ENCODE results near the gene GLRA1. TPM values are rescaled to one million over a fixed set of nuclear protein-coding genes. Genes with fewer than 3 reads are reported as not detected.
"Not testable (repeated sequence)": the region's sequence is repeated elsewhere in the genome, so short reads cannot be mapped to it uniquely, and the experiment has no call there.

The GLRA1 gene
- total RNA-seq, 1 donor, result not detected

DNA sequence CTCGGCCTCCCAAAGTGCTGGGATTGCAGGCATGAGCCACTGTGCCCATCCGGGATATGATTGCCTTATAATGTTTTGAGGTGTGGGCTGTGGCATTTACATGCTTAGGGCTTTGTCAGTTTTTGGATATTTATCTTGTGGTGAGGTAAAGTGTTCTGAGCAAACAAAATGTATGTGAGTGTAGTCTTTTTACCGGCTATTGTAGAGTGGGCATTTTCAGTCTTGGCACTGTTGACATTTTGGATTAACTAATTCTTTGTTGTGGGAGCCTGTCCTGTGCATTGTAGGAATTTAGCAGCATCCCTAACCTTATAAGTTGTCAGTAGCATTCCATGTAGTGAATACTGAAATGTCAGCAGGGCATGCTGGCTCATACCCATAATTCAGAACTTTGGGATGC lies 131.3 kb downstream of the GLRA1 start:
- no peak for DNase-seq (ENCODE audit: low read depth)
- TF ChIP-seq, protein P1, sequence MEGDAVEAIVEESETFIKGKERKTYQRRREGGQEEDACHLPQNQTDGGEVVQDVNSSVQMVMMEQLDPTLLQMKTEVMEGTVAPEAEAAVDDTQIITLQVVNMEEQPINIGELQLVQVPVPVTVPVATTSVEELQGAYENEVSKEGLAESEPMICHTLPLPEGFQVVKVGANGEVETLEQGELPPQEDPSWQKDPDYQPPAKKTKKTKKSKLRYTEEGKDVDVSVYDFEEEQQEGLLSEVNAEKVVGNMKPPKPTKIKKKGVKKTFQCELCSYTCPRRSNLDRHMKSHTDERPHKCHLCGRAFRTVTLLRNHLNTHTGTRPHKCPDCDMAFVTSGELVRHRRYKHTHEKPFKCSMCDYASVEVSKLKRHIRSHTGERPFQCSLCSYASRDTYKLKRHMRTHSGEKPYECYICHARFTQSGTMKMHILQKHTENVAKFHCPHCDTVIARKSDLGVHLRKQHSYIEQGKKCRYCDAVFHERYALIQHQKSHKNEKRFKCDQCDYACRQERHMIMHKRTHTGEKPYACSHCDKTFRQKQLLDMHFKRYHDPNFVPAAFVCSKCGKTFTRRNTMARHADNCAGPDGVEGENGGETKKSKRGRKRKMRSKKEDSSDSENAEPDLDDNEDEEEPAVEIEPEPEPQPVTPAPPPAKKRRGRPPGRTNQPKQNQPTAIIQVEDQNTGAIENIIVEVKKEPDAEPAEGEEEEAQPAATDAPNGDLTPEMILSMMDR (IDR thresholded peaks at IDR 0.05; ENCODE audit: insufficient read depth, low read length), result no peak
- H3K4me3 ChIP-seq (ENCODE audit: low read depth, low read length), result no peak overlapping the region

DNA sequence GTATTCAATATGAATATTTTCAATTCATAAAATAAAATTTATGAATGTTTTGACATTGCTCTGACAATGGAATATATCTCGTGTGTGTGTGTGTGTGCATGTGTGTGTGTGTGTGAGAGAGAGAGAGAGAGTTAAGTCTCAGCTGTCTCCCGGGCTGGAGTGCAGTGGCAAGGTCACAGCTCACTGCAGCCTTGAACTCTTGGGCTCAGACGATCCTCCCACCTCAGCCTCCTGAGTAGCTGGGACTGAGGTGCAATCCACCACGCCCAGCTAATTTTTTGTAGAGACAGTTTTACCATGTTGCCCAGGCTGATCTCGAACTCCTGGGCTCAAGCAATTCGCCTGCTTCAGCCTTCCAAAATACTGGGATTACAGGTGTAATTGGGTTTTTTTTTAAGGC lies 136.8 kb downstream of the GLRA1 start:
- no peak for DNase-seq (ENCODE audit: low read depth)
- TF ChIP-seq, protein P1 (IDR thresholded peaks at IDR 0.05; ENCODE audit: insufficient read depth, low read length), result no peak
- H3K4me3 ChIP-seq (ENCODE audit: low read depth, low read length), result no peak overlapping the region

DNA sequence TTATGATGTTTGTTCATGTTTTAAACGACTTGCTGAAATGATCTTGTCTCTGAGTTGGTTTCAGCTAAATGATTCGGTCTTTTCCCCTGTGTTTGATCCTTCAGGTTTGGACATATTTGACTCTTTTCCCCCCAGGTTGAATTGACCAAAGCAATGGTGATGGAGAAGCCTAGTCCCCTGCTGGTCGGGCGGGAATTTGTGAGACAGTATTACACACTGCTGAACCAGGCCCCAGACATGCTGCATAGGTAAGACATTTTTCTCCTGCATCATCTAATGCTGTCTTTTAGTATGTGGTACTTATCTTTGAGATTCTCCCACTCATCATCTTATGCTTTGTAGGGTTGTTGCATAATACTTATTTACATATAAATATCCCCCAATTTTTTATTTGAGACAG lies 138.2 kb downstream of the GLRA1 start:
- H3K4me3 ChIP-seq (ENCODE audit: low read depth, low read length), result no peak overlapping the region
- DNase-seq (ENCODE audit: low read depth), result no peak
- TF ChIP-seq, protein P1 (IDR thresholded peaks at IDR 0.05; ENCODE audit: insufficient read depth, low read length), result peak; percentile 6

DNA sequence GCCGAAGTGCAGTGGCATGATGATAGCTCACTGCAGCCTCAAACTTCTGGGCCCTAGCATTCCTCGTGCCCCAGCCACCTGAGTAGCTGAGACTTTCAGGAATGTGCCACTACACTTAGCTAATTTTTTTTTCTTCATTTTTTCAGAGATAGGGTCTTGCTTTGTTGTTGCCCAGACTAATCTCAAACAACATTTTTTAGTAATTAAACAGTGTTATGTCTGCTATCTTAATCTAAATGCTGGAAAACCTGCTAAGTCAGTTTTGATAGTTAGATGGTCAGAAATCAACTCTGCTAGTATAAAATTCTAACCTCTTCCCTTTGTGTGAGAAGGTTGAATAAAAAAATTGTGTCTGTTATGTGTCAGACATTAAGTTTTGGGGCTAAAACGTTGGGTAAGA lies 140.5 kb downstream of the GLRA1 start:
- no peak for DNase-seq (ENCODE audit: low read depth)
- no peak overlapping the region for H3K4me3 ChIP-seq (ENCODE audit: low read depth, low read length)
- TF ChIP-seq, protein P1 (IDR thresholded peaks at IDR 0.05; ENCODE audit: insufficient read depth, low read length), result no peak

DNA sequence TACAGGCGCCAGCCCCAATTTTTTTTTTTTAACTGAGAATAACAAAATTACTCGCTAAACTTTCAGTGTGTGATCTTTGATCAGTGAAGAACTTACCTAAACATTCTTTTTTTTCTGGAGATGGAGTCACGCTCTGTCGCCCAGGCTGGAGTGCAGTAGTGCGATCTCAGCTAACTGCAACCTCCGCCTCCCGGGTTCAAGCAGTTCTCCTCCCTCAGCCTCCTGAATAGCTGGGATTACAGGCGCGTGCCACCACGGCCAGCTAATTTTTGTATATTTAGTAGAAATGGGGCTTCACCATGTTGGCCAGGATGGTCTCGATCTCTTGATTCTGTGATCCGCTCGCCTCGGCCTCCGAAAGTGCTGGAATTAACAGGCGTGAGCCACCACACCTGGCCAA lies 141.0 kb downstream of the GLRA1 start:
- DNase-seq (ENCODE audit: low read depth); H3K4me3 ChIP-seq (ENCODE audit: low read depth, low read length): not testable (repeated sequence)

DNA sequence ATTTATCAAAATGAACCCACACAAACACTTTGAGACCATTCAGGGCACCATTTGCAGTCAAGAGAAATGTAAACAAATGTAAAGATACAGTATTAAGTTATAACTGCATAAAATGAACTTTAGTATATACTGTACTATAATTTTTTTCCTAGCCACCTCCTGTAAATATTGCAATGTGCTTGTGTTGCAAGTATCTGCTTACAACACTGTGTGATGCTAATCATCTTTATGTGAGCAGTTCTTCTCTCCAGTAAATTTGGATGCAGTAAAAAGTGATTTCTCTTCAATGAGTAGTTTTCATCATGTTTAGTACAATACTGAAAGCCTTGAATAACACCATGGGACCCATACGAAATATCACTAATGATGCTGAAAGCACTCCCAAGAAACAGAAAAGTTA lies 143.4 kb downstream of the GLRA1 start:
- DNase-seq (ENCODE audit: low read depth), result no peak

DNA sequence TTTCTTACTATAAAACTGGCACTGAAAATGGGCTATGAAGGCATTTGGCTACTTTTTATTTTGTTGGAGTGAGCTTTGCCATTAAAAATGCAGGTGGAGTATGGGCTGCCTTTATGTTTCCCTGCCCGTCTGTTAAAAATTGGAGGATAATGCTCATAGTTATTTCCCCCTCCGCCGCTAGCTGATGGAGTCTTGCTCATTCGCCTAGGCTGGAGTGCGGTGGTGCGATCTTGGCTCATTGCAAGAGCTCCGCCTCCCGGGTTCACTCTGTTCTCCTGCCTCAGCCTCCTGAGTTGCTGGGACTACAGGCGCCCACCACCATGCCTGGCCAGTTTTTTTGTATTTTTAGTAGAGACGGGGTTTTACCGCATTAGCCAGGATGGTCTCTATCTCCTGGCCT lies 144.3 kb downstream of the GLRA1 start:
- no peak for DNase-seq (ENCODE audit: low read depth)
- TF ChIP-seq, protein P1 (IDR thresholded peaks at IDR 0.05; ENCODE audit: insufficient read depth, low read length), result no peak
- H3K4me3 ChIP-seq (ENCODE audit: low read depth, low read length), result no peak overlapping the region

More for the DNA sequence above, 143.4 kb downstream of the GLRA1 start:
- TF ChIP-seq, protein P1 (IDR thresholded peaks at IDR 0.05; ENCODE audit: insufficient read depth, low read length), result no peak
- H3K4me3 ChIP-seq (ENCODE audit: low read depth, low read length), result no peak overlapping the region

Data from fibroblast of the aortic adventitia (primary cell).